Right atrium auricular region (tissue), 2 donors: ENCODE results near the gene PLEKHA3. TPM values are rescaled to one million over a fixed set of nuclear protein-coding genes. Genes with fewer than 3 reads are reported as not detected.

Experiments used
- DNase-seq: peaks from one replicate; pipeline ENCODE4 v3.0.0-alpha.2; 2019; ENCODE audit warnings: low spot score
- H3K27ac ChIP-seq, 2 donors: fragments of 200-600 bp; sonication (generic); 1 replicate in 1 of 2; 2 replicates in 1 of 2; pipeline ENCODE4 v1.5.1; 2016 to 2019
- H3K27me3 ChIP-seq, 2 donors: fragments of 200-600 bp; sonication (generic); one replicate each; pipeline versions ENCODE4 v1.5.1 to v1.6.0; 2017 to 2019
- H3K36me3 ChIP-seq: fragments of 200-600 bp; sonication (generic); one replicate; pipeline ENCODE4 v1.5.1; 2016
- H3K4me1 ChIP-seq, 2 donors: fragments of 200-600 bp; sonication (generic); one replicate each; pipeline versions ENCODE4 v1.5.1 to v1.6.0; 2017 to 2019
- H3K4me3 ChIP-seq, 2 donors: fragments of 200-600 bp; sonication (generic); 1 replicate in 1 of 2; 2 replicates in 1 of 2; pipeline ENCODE4 v1.5.1; 2017 to 2019; ENCODE audit warnings: mild to moderate bottlenecking in 1 of 2, moderate library complexity in 1 of 2
- H3K9me3 ChIP-seq, 2 donors: fragments of 200-600 bp; sonication (generic); one replicate each; pipeline ENCODE4 v1.5.1; 2019
- total RNA-seq, 2 donors: library from RNA; depleted of rRNA; stranded (reverse); fragments of >200 nt; gene quantifications; one replicate each; pipeline ENCODE4 v1.1.0, GENCODE V29; 2016
- TF ChIP-seq, protein P1 (sequence below), 2 donors: fragments of 200-600 bp; sonication (generic); IDR thresholded peaks; one replicate each; pipeline ENCODE4 v1.5.1; 2019; ENCODE audit warnings: antibody characterized with exemption in 2 of 2

The PLEKHA3 gene
- 10 to 100 TPM; 11.1 to 12.1 TPM for total RNA-seq

- Histone ChIP-seq H3K27ac (peak within 1 kb of the TSS; percentile 93 to 95), H3K4me3 (peak within 1 kb of the TSS; percentile 64 to 92), H3K36me3 (no peaks in the 10 kb centered on the region), H3K9me3 (no peaks in the 10 kb centered on the region), H3K27me3 (no peaks in the 10 kb centered on the region), H3K4me1 (peaks cover 0 to 55% of the 10 kb centered on the region in 2 donors)
- peak; percentile 96 for DNase-seq
- TF ChIP-seq, protein P1, sequence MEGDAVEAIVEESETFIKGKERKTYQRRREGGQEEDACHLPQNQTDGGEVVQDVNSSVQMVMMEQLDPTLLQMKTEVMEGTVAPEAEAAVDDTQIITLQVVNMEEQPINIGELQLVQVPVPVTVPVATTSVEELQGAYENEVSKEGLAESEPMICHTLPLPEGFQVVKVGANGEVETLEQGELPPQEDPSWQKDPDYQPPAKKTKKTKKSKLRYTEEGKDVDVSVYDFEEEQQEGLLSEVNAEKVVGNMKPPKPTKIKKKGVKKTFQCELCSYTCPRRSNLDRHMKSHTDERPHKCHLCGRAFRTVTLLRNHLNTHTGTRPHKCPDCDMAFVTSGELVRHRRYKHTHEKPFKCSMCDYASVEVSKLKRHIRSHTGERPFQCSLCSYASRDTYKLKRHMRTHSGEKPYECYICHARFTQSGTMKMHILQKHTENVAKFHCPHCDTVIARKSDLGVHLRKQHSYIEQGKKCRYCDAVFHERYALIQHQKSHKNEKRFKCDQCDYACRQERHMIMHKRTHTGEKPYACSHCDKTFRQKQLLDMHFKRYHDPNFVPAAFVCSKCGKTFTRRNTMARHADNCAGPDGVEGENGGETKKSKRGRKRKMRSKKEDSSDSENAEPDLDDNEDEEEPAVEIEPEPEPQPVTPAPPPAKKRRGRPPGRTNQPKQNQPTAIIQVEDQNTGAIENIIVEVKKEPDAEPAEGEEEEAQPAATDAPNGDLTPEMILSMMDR (IDR thresholded peaks at IDR 0.05): no peak
Measured at GRCh38 chr2:178480227-178481181, at the start of gene PLEKHA3. Gene PLEKHA3, plus strand, starts transcription at chr2:178480457. Its CDS starts 413 bp downstream, at chr2:178480870.

GRCh38 chr2:178436662-178437061 is 43.6 kb upstream of the PLEKHA3 start:
- Histone ChIP-seq H3K4me3 (no peak overlapping the region), H3K9me3 (no peaks in the 10 kb centered on the region), H3K27ac (no peak overlapping the region), H3K27me3 (no peaks in the 10 kb centered on the region), H3K4me1 (no peaks in the 10 kb centered on the region), H3K36me3 (peaks cover 93% of the 10 kb centered on the region)
- no peak for DNase-seq
- TF ChIP-seq, protein P1 (IDR thresholded peaks at IDR 0.05): no peak

GRCh38 chr2:178441426-178441825 is 38.8 kb upstream of the PLEKHA3 start:
- no peaks in the 10 kb centered on the region for H3K27me3 ChIP-seq
- H3K27ac ChIP-seq: no peak overlapping the region
- H3K4me1 ChIP-seq: no peaks in the 10 kb centered on the region
- H3K9me3 ChIP-seq: no peaks in the 10 kb centered on the region
- H3K4me3 ChIP-seq: no peak overlapping the region
- H3K36me3 ChIP-seq: peaks cover 91% of the 10 kb centered on the region
- TF ChIP-seq, protein P1 (IDR thresholded peaks at IDR 0.05): no peak
- no peak for DNase-seq

GRCh38 chr2:178448968-178449661 is 31.1 kb upstream of the PLEKHA3 start:
- H3K9me3 ChIP-seq: no peaks in the 10 kb centered on the region
- no peak for DNase-seq
- TF ChIP-seq, protein P1 (IDR thresholded peaks at IDR 0.05): no peak
- H3K36me3 ChIP-seq: peaks cover 43% of the 10 kb centered on the region
- H3K27me3 ChIP-seq: no peaks in the 10 kb centered on the region
- H3K4me3 ChIP-seq: no peak overlapping the region
- H3K4me1 ChIP-seq: peaks cover 0 to 25% of the 10 kb centered on the region in 2 donors
- no peak overlapping the region for H3K27ac ChIP-seq

DNA sequence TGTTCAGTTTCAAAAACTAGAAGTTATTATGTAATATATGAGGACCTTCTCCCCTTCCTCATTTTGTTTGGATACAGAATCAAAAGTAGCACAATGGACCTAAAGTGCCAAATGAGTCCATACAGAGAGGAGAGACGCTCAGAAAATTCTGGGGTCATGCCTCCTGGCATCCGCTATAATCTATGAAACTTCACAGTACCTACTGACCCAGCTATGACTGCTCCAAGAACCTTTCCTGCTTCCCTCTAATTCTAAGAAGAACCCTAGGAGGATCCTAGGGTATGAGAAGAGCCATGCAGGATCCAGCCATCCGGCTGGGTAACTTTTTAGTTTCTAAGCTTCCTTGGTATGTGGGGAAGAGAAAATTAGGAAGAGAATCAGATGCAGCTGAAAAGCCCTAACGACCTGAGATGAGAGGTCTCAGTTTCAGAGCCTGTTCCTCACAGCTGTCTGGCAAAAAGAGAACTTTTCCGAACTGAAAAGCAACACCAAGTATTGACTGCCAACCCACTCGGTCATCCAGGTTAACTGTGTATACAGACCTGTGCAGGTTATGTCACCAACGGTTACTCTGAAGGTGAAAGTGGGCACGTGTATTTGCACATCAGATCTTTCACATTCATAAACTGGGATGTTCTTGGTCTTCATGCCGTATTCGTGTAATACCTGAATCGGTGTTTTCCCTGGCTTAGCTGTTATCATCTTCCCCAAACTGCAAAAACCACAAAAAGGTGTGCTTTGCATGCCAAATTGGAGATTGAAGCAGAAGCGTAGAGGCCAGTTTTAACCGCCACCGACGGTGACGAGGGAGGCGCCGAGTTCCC is 30.3 kb upstream of the PLEKHA3 start:
- Histone ChIP-seq H3K27ac (peak overlapping the region; percentile 97 to 98), H3K4me1 (peaks cover 0 to 25% of the 10 kb centered on the region in 2 donors), H3K36me3 (peaks cover 35% of the 10 kb centered on the region), H3K27me3 (no peaks in the 10 kb centered on the region), H3K9me3 (no peaks in the 10 kb centered on the region), H3K4me3 (peak overlapping the region; percentile 70 to 93)
- DNase-seq: no peak
- TF ChIP-seq, protein P1 (IDR thresholded peaks at IDR 0.05): no peak
